ENCODE measurements around the gene PRRG2.

DNA sequence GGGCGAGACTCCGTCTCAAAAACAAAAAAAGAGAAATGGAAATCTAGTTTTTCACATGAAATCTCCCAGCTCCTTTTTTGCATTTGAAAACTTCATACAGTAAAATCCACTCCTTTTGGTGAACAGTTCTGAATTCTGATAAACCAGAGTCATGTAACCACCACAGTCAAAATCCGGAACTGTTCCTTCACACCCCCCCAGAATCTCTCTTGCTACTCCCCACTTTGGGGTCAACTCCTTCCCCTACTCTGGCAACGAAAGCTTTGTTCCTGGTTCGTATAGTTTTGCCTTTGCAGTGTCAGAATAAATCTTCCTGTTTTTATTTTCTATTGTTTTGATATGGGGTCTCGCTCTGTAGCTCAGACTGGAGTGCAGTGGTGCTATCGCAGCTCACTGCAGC, 29.6 kb upstream of the PRRG2 start:
- TF ChIP-seq, protein P1, sequence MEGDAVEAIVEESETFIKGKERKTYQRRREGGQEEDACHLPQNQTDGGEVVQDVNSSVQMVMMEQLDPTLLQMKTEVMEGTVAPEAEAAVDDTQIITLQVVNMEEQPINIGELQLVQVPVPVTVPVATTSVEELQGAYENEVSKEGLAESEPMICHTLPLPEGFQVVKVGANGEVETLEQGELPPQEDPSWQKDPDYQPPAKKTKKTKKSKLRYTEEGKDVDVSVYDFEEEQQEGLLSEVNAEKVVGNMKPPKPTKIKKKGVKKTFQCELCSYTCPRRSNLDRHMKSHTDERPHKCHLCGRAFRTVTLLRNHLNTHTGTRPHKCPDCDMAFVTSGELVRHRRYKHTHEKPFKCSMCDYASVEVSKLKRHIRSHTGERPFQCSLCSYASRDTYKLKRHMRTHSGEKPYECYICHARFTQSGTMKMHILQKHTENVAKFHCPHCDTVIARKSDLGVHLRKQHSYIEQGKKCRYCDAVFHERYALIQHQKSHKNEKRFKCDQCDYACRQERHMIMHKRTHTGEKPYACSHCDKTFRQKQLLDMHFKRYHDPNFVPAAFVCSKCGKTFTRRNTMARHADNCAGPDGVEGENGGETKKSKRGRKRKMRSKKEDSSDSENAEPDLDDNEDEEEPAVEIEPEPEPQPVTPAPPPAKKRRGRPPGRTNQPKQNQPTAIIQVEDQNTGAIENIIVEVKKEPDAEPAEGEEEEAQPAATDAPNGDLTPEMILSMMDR (IDR thresholded peaks at IDR 0.05; ENCODE audit: borderline replicate concordance, extremely low read depth, low read length, poor library complexity, severe bottlenecking), result no peak
- no peak for TF ChIP-seq EZH2 (IDR thresholded peaks at IDR 0.05; ENCODE audit: borderline replicate concordance, low read depth, low read length, severe bottlenecking)

Measured in DND-41 (cell line).